Adrenal gland (tissue), 12 donors: ENCODE data around the gene HEATR9. TPM values are rescaled to one million over a fixed set of nuclear protein-coding genes. Genes with fewer than 3 reads are reported as not detected.

ENCODE experiments used
- DNase-seq, 7 donors: peaks; one replicate each; pipeline ENCODE4 v3.0.0-alpha.2; 2019 to 2020
- H3K27ac ChIP-seq, 5 donors: fragments of 200-600 bp; sonication (generic) in 4 of 5; 1 replicate in 3 of 5; 2 replicates in 2 of 5; pipeline versions ENCODE4 v1.5.1 to v1.8.0; 2016 to 2020; ENCODE audit warnings: mild to moderate bottlenecking in 1 of 5
- H3K27me3 ChIP-seq: fragments of 200-600 bp; 2 replicates; pipeline ENCODE4 v1.8.0; 2021
- H3K36me3 ChIP-seq, 2 donors: fragments of 200-600 bp; replicated peaks in 1 of 2; 1 replicate in 1 of 2; 2 replicates in 1 of 2; pipeline versions ENCODE4 v1.5.1 to v1.8.0; 2018 to 2022
- H3K4me1 ChIP-seq, 2 donors: fragments of 200-600 bp; replicated peaks in 1 of 2; 1 replicate in 1 of 2; 2 replicates in 1 of 2; pipeline versions ENCODE4 v1.5.1 to v1.8.0; 2018 to 2021
- H3K4me3 ChIP-seq, 4 donors: fragments of 200-600 bp; sonication (generic) in 3 of 4; one replicate each; pipeline ENCODE4 v1.5.1; 2016 to 2018
- H3K9me3 ChIP-seq, 3 donors: fragments of 200-600 bp; sonication (generic) in 1 of 3; replicated peaks in 1 of 3; 1 replicate in 2 of 3; 2 replicates in 1 of 3; pipeline versions ENCODE4 v1.5.1 to v1.8.0; 2016 to 2021
- POLR2A ChIP-seq, 2 donors: fragments of 450-650 bp; IDR thresholded peaks; one replicate each; pipeline ENCODE4 v1.6.1; 2017; ENCODE audit warnings: antibody characterized with exemption in 2 of 2, mild to moderate bottlenecking in 2 of 2, moderate library complexity in 1 of 2
- WGBS, 4 donors: extraction: QIAGEN DNeasy Blood & Tissue Kit in 2 of 4; methylation state at CpG; one replicate each; pipeline versions ENCODE4 v1.1.5 to v1.1.7; 2013 to 2017; 5-methylcytosine and 5-hydroxymethylcytosine counted together
- intact Hi-C, 2 donors: fragments of 100-400 bp; cut with DNase I; formaldehyde crosslinking; loops; one replicate each; pipeline versions ENCODE4 v1.14.1 to v1.15.0; 2022 to 2023
- polyA plus RNA-seq, 3 donors: library from polyadenylated mRNA; stranded (reverse); fragments of 200-250 nt in 2 of 3; fragments of 350-450 nt in 1 of 3; fragmentation: Illumina TruSeq in 1 of 3; extraction: RNeasy Lipid Tissue Mini Kit (QIAGEN cat#74804) in 1 of 3; gene quantifications; one replicate each; pipeline ENCODE4 v1.2.3, GENCODE V29; 2013 to 2014
- total RNA-seq, 9 donors: library from RNA; depleted of rRNA in 4 of 9; stranded (reverse); fragments of >200 nt in 4 of 9; fragments of 120-200 nt in 1 of 9; fragmentation: NEBNext Ultra II Directional in 1 of 9; extraction: Animal tissue kit (Norgen Biotek cat#: 25700) in 1 of 9; gene quantifications; one replicate each; pipeline versions ENCODE4 v1.1.0 to v1.2.4, GENCODE V29; 2013 to 2023
- TF ChIP-seq, protein P1 (sequence below), 6 experiments: fragments of 450-650 bp in 4 of 6; fragments of 200-600 bp in 2 of 6; sonication (generic) in 1 of 6; IDR thresholded peaks; 1 replicate in 5 of 6; 2 replicates in 1 of 6; pipeline versions ENCODE4 v1.5.1 to v1.8.0; 2016 to 2021; ENCODE audit warnings: antibody characterized with exemption in 6 of 6, mild to moderate bottlenecking in 2 of 6, moderate library complexity in 1 of 6
- donor health status: healthy with polysubstance abuse.
- donor health status: Bipolar disorder and iron deficiency.
- donor health status: DM: yes; HTN: yes; CAD: no.
- donor health status: DM: no; HTN: no; CAD: no.
- donor health status: DM: no; HTN: no; CAD: no.
- donor health status: DM: yes; HTN: yes; CAD: no.

HEATR9 gene
- total and polyA plus RNA-seq, 12 donors = 0.03 to 0.32 (median 0.13) TPM; not detected in 9

DNA sequence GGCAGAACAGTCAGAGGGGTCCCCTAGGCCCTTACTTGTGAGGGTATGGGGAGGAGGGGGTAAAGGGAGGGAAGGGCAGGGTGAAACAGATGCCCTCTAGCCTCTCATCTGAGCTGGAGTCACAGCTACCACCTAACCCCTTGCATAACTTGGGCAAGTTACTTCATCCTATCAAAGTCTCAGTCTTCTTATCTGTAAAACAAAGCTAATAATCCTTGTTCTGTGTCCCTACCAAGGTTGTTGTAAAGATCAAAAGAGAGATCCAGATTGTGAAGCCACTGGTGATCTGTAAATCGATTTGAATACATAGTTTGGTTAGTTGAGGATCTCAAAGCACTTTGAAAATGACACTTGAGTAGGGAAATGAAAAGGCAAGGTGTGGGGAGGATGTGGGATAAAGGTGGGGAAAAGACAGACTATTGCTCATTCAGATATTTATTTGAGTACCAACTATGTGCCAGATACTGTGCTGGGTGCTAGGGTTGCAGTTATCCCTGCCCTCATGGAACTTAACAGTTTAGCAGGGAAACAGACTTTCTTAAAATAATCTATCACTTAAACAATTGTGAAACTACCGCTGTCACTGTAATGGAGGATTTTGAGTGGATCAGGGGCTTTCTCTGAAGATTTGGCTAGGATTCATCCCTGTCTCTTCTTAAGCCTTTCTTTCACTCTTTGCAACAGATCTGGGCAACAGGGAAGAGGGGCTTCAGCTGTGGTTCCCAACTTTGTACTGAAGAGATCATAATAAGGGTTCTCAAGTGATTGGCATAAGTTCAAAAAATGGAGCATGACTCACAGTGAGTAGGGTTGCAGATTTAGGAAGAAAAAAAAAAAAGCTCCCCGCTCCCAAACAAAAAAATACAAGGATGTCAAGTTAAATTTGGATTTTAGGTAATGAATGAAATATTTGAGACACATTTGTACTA lies 3.0 kb downstream of the HEATR9 start:
- no peak for DNase-seq
- peaks cover 5 to 14% of the 10 kb centered on the region in 2 donors for H3K4me1 ChIP-seq
- H3K9me3 ChIP-seq = no peaks in the 10 kb centered on the region
- TF ChIP-seq POLR2A (IDR thresholded peaks at IDR 0.05) = no peak
- TF ChIP-seq, protein P1, sequence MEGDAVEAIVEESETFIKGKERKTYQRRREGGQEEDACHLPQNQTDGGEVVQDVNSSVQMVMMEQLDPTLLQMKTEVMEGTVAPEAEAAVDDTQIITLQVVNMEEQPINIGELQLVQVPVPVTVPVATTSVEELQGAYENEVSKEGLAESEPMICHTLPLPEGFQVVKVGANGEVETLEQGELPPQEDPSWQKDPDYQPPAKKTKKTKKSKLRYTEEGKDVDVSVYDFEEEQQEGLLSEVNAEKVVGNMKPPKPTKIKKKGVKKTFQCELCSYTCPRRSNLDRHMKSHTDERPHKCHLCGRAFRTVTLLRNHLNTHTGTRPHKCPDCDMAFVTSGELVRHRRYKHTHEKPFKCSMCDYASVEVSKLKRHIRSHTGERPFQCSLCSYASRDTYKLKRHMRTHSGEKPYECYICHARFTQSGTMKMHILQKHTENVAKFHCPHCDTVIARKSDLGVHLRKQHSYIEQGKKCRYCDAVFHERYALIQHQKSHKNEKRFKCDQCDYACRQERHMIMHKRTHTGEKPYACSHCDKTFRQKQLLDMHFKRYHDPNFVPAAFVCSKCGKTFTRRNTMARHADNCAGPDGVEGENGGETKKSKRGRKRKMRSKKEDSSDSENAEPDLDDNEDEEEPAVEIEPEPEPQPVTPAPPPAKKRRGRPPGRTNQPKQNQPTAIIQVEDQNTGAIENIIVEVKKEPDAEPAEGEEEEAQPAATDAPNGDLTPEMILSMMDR (IDR thresholded peaks at IDR 0.05) = no peak
- 43 to 55% (median 48%) methylated on average over 3 of the region's 3 CpGs for WGBS, 4 donors
- H3K4me3 ChIP-seq = no peak overlapping the region
- H3K27me3 ChIP-seq = no peaks in the 10 kb centered on the region
- intact Hi-C loops = no loop called here
- peak overlapping the region; percentile 33 to 87 (median 62) for H3K27ac ChIP-seq
- no peaks in the 10 kb centered on the region for H3K36me3 ChIP-seq

- TF ChIP-seq, protein P1 (IDR thresholded peaks at IDR 0.05) = no peak
- TF ChIP-seq POLR2A (IDR thresholded peaks at IDR 0.05) = no peak
- peaks cover 5 to 14% of the 10 kb centered on the region in 2 donors for H3K4me1 ChIP-seq
- intact Hi-C loops = no loop called here
- no peaks in the 10 kb centered on the region for H3K27me3 ChIP-seq
- WGBS, 4 donors = 85 to 96% (median 96%) methylated on average over 7 of the region's 7 CpGs; no CpG with 5 or more reads in 1 of the 4 donors
- H3K4me3 ChIP-seq = no peak overlapping the region
- no peaks in the 10 kb centered on the region for H3K9me3 ChIP-seq
- H3K36me3 ChIP-seq = no peaks in the 10 kb centered on the region
- no peak for DNase-seq
- H3K27ac ChIP-seq = no peak overlapping the region
These were observed 3.8 kb downstream of the HEATR9 start for GRCh38 chr17:35864853-35865252.

GRCh38 chr17:35856603-35857002 lies 12.1 kb downstream of the HEATR9 start:
- Histone ChIP-seq H3K4me3 (no peak overlapping the region), H3K4me1 (no peaks in the 10 kb centered on the region), H3K36me3 (peaks cover 0 to 3% of the 10 kb centered on the region in 2 donors), H3K9me3 (no peaks in the 10 kb centered on the region), H3K27me3 (no peaks in the 10 kb centered on the region), H3K27ac (no peak overlapping the region)
- WGBS, 4 donors = 91 to 98% (median 94%) methylated on average over 2 of the region's 2 CpGs
- intact Hi-C loops = loop anchor here in 1 of 2 donors (10.0 kb wide), 2 partner anchors 88 to 288 kb away; partner anchors contain the start of gene LYZL6
- no peak for TF ChIP-seq POLR2A (IDR thresholded peaks at IDR 0.05)
- TF ChIP-seq, protein P1 (IDR thresholded peaks at IDR 0.05) = no peak
- DNase-seq = no peak

DNA sequence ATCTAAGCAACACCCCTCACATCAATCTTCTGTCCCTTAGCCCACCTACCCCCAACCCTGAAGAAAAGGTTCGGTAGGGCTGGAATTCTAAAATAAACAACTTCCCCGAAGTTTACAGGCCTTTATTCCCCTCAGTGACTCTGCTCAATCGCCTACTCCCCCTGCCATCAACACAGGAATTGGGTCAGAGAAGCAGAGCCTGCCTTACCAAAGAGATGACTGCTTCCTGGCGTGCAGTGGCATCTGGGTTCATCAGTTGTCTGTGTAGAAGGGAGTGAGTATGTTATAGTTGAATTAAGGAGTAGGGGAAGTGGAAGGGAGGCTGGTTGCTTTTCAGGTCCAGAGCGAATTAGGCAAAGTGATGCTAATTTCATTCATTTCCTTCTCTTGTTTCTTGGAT lies 12.7 kb downstream of the HEATR9 start:
- Histone ChIP-seq H3K9me3 (no peaks in the 10 kb centered on the region), H3K4me3 (no peak overlapping the region), H3K27me3 (no peaks in the 10 kb centered on the region), H3K36me3 (peaks cover 0 to 3% of the 10 kb centered on the region in 2 donors), H3K27ac (no peak overlapping the region), H3K4me1 (no peaks in the 10 kb centered on the region)
- DNase-seq = no peak
- 80 to 84% (median 84%) methylated on average over 5 of the region's 5 CpGs for WGBS, 4 donors
- no peak for TF ChIP-seq POLR2A (IDR thresholded peaks at IDR 0.05)
- TF ChIP-seq, protein P1 (IDR thresholded peaks at IDR 0.05) = no peak
- intact Hi-C loops = loop anchor here in 1 of 2 donors (10.0 kb wide), 2 partner anchors 89 to 289 kb away; partner anchors contain the start of gene LYZL6
